Measurements from ENCODE around the gene TIMM44. TPM values are rescaled to one million over a fixed set of nuclear protein-coding genes. Genes with fewer than 3 reads are reported as not detected.

TIMM44 gene
- total RNA-seq, 1 donor from 2014 or later = 89.1 TPM

GRCh38 chr19:7986321-7987113, 43.1 kb upstream of the TIMM44 start:
- no peaks in the 10 kb centered on the region for H3K9me3 ChIP-seq (replicated peaks)
- H3K36me3 ChIP-seq = peaks cover 70% of the 10 kb centered on the region
- no peak for DNase-seq
- H3K27me3 ChIP-seq (ENCODE audit: low read depth) = no peaks in the 10 kb centered on the region
- peak overlapping the region; percentile 43 for H3K27ac ChIP-seq (replicated peaks)
- TF ChIP-seq CTCF (IDR thresholded peaks at IDR 0.05; ENCODE audit: borderline replicate concordance) = no peak
- H3K4me1 ChIP-seq = peaks cover 82% of the 10 kb centered on the region
- no peak overlapping the region for H3K4me3 ChIP-seq
- intact Hi-C loops (cut with micrococcal nuclease) = no loop called here

- H3K27ac ChIP-seq (replicated peaks) = no peak overlapping the region
- intact Hi-C loops (cut with micrococcal nuclease) = no loop called here
- H3K4me1 ChIP-seq = peaks cover 82% of the 10 kb centered on the region
- H3K9me3 ChIP-seq (replicated peaks) = no peaks in the 10 kb centered on the region
- peaks cover 70% of the 10 kb centered on the region for H3K36me3 ChIP-seq
- H3K4me3 ChIP-seq = no peak overlapping the region
- TF ChIP-seq CTCF (IDR thresholded peaks at IDR 0.05; ENCODE audit: borderline replicate concordance) = no peak
- no peak for DNase-seq
- H3K27me3 ChIP-seq (ENCODE audit: low read depth) = no peaks in the 10 kb centered on the region
Measured at GRCh38 chr19:7985481-7985911, 42.0 kb upstream of the TIMM44 start.

GRCh38 chr19:7983995-7984837, 40.8 kb upstream of the TIMM44 start:
- H3K27me3 ChIP-seq (ENCODE audit: low read depth) = no peaks in the 10 kb centered on the region
- peaks cover 75% of the 10 kb centered on the region for H3K4me1 ChIP-seq
- H3K4me3 ChIP-seq = no peak overlapping the region
- intact Hi-C loops (cut with micrococcal nuclease) = no loop called here
- peak overlapping the region; percentile 78 for H3K27ac ChIP-seq (replicated peaks)
- no peaks in the 10 kb centered on the region for H3K9me3 ChIP-seq (replicated peaks)
- H3K36me3 ChIP-seq = peaks cover 70% of the 10 kb centered on the region
- DNase-seq = no peak
- TF ChIP-seq CTCF (IDR thresholded peaks at IDR 0.05; ENCODE audit: borderline replicate concordance) = no peak

- DNase-seq = no peak
- intact Hi-C loops (cut with micrococcal nuclease) = no loop called here
- TF ChIP-seq CTCF (IDR thresholded peaks at IDR 0.05; ENCODE audit: borderline replicate concordance) = no peak
- H3K4me1 ChIP-seq = peaks cover 74% of the 10 kb centered on the region
- H3K27ac ChIP-seq (replicated peaks) = peak overlapping the region; percentile 78
- H3K9me3 ChIP-seq (replicated peaks) = no peaks in the 10 kb centered on the region
- peak overlapping the region; percentile 4 for H3K4me3 ChIP-seq
- H3K36me3 ChIP-seq = peaks cover 70% of the 10 kb centered on the region
- no peaks in the 10 kb centered on the region for H3K27me3 ChIP-seq (ENCODE audit: low read depth)
Measured at GRCh38 chr19:7983286-7983950, 40.0 kb upstream of the TIMM44 start.

GRCh38 chr19:7982651-7983099, 39.2 kb upstream of the TIMM44 start:
- H3K36me3 ChIP-seq = peaks cover 70% of the 10 kb centered on the region
- intact Hi-C loops (cut with micrococcal nuclease) = no loop called here
- H3K9me3 ChIP-seq (replicated peaks) = no peaks in the 10 kb centered on the region
- H3K4me3 ChIP-seq = peak overlapping the region; percentile 4
- peaks cover 72% of the 10 kb centered on the region for H3K4me1 ChIP-seq
- no peaks in the 10 kb centered on the region for H3K27me3 ChIP-seq (ENCODE audit: low read depth)
- H3K27ac ChIP-seq (replicated peaks) = peak overlapping the region; percentile 78
- TF ChIP-seq CTCF (IDR thresholded peaks at IDR 0.05; ENCODE audit: borderline replicate concordance) = no peak
- DNase-seq = no peak

All from left ventricle myocardium inferior (tissue), 1 donor.